ENCODE data around the gene BACH2. TPM values are rescaled to one million over a fixed set of nuclear protein-coding genes. Genes with fewer than 3 reads are reported as not detected.
A peak's percentile ranks its signal among the peaks of the same experiment; 100 is the strongest.

Gene BACH2
- total RNA-seq, 2 experiments from 2014 or later = 60.7 to 66.9 TPM

GRCh38 chr6:90190131-90190530 lies 106.5 kb downstream of the BACH2 start:
- H3K4me3 Mint-ChIP-seq = no peak overlapping the region
- ATAC-seq (no peak), DNase-seq (no peak)
- H3K36me3 Mint-ChIP-seq (ENCODE audit: low read depth) = peaks cover 39% of the 10 kb centered on the region
- CTCF ChIA-PET = interaction anchor here (0.7 to 2.0 kb wide), 4 partner anchors 11 to 289 kb away, joined by 3 to 10 read pairs (median 4); no protein-coding TSS in a partner anchor
- peaks cover 84% of the 10 kb centered on the region for H3K4me1 Mint-ChIP-seq (ENCODE audit: low read depth)
- TF ChIP-seq CTCF (IDR thresholded peaks at IDR 0.05) = no peak
- intact Hi-C loops (cut with micrococcal nuclease) = loop anchor here (5.0 kb wide), 1 partner anchor 108 kb away; no protein-coding TSS in a partner anchor
- no peaks in the 10 kb centered on the region for H3K9me3 Mint-ChIP-seq
- H3K27ac Mint-ChIP-seq = peak overlapping the region; percentile 86
- H3K27me3 Mint-ChIP-seq = no peaks in the 10 kb centered on the region
- POLR2A ChIA-PET = interaction anchor here (0.7 to 1.8 kb wide), 12 partner anchors 9 to 109 kb away, joined by 3 to 11 read pairs (median 3); no protein-coding TSS in a partner anchor

- Mint-ChIP-seq H3K9me3 (no peaks in the 10 kb centered on the region), H3K27me3 (no peaks in the 10 kb centered on the region), H3K36me3 (ENCODE audit: low read depth) (peaks cover 44% of the 10 kb centered on the region), H3K4me1 (ENCODE audit: low read depth) (peaks cover 87% of the 10 kb centered on the region), H3K4me3 (peak overlapping the region; percentile 68), H3K27ac (peak overlapping the region; percentile 92)
- ChIA-PET CTCF (interaction anchor here (0.8 to 2.6 kb wide), 6 partner anchors 9 to 99 kb away, joined by 3 to 10 read pairs (median 4); no protein-coding TSS in a partner anchor), POLR2A (interaction anchor here (1.2 to 1.5 kb wide), 2 partner anchors 29 to 31 kb away, joined by 4 read pairs; no protein-coding TSS in a partner anchor)
- intact Hi-C loops (cut with micrococcal nuclease) = no loop called here
- no peak for TF ChIP-seq CTCF (IDR thresholded peaks at IDR 0.05)
- peak; percentile 63 for DNase-seq
- peak; percentile 69 for ATAC-seq
Observed at GRCh38 chr6:90187437-90188121, 109.1 kb downstream of the BACH2 start.

DNA sequence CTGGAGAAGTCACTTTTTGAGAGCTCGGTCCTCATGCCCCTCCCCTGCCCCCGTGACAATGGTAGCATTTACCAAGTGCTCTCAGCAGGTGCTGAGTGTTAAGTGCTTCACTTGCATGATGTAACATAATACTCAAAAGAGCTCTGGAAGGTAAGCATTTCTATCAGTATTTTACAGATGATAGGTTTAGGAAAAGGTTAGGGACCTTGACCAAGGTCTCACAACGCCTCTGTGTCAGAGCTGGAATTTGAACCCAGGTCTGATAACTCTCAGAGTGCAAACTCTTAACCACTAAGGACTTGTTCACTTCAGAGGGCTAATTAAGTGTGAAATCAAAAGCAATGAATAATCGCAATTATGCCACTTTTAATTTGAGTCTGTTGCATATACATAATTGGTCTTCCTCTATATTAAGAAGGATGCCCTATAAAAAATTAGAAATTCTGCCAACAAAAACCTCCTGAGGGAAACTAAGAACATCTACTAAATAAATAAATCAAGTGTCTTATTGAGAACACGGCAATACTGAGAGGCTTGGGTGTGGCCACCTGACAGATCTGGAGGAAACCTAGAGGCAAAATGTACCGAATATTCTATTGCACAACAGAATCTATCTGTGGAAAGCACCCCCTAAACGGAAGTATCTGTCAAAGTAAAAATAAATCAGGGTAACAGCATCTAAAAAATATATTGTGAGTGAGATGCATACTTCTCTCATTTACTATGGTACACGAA lies 109.8 kb downstream of the BACH2 start:
- Mint-ChIP-seq H3K4me1 (ENCODE audit: low read depth) (peaks cover 88% of the 10 kb centered on the region), H3K9me3 (no peaks in the 10 kb centered on the region), H3K27ac (peak overlapping the region; percentile 92), H3K36me3 (ENCODE audit: low read depth) (peaks cover 50% of the 10 kb centered on the region), H3K4me3 (peak overlapping the region; percentile 68), H3K27me3 (no peaks in the 10 kb centered on the region)
- CTCF ChIA-PET = interaction anchor here (0.7 to 2.6 kb wide), 9 partner anchors 8 to 292 kb away, joined by 3 to 10 read pairs (median 4); no protein-coding TSS in a partner anchor
- intact Hi-C loops (cut with micrococcal nuclease) = no loop called here
- POLR2A ChIA-PET = interaction anchor here (0.8 to 3.7 kb wide), 6 partner anchors 9 to 106 kb away, joined by 3 to 16 read pairs (median 5); no protein-coding TSS in a partner anchor
- ATAC-seq = peak; percentile 34
- DNase-seq = peak; percentile 50
- TF ChIP-seq CTCF (IDR thresholded peaks at IDR 0.05) = no peak

- intact Hi-C loops (cut with micrococcal nuclease) = no loop called here
- CTCF ChIA-PET = interaction anchor here (0.9 to 1.5 kb wide), 7 partner anchors 10 to 293 kb away, joined by 3 to 6 read pairs (median 4); no protein-coding TSS in a partner anchor
- no peaks in the 10 kb centered on the region for H3K27me3 Mint-ChIP-seq
- H3K9me3 Mint-ChIP-seq = no peaks in the 10 kb centered on the region
- H3K27ac Mint-ChIP-seq = peak overlapping the region; percentile 92
- peaks cover 85% of the 10 kb centered on the region for H3K4me1 Mint-ChIP-seq (ENCODE audit: low read depth)
- peaks cover 56% of the 10 kb centered on the region for H3K36me3 Mint-ChIP-seq (ENCODE audit: low read depth)
- no peak for ATAC-seq
- no peak for TF ChIP-seq CTCF (IDR thresholded peaks at IDR 0.05)
- peak overlapping the region; percentile 68 for H3K4me3 Mint-ChIP-seq
- POLR2A ChIA-PET = interaction anchor here (0.8 to 3.7 kb wide), 6 partner anchors 8 to 105 kb away, joined by 3 to 16 read pairs (median 5); no protein-coding TSS in a partner anchor
- DNase-seq = no peak
Observed at GRCh38 chr6:90186026-90186425, 110.6 kb downstream of the BACH2 start.
